ENCODE data around the gene RAB11FIP2. TPM values are rescaled to one million over a fixed set of nuclear protein-coding genes. Genes with fewer than 3 reads are reported as not detected.

Gene RAB11FIP2
- total RNA-seq, 1 experiment from 2014 or later, result 4.4 TPM

- Histone ChIP-seq H3K36me3 (ENCODE audit: low read depth, low read length) (no peaks in the 10 kb centered on the region), H3K9ac (ENCODE audit: low read length) (no peak overlapping the region), H3K27ac (ENCODE audit: low read length) (no peak overlapping the region), H3K4me3 (ENCODE audit: low read length) (no peak overlapping the region), H3K27me3 (ENCODE audit: low read length) (no peaks in the 10 kb centered on the region), H3K4me2 (ENCODE audit: low read length) (0 out of 2 replicates have a peak overlapping the region, but pooled peaks have one; percentile 10), H3K4me1 (ENCODE audit: insufficient read depth, low read length) (peaks cover 8% of the 10 kb centered on the region), H3F3A (ENCODE audit: low read length, unreplicated experiment) (no peaks in the 10 kb centered on the region), H3K9me2 (replicated peaks; ENCODE audit: low read length) (no peaks in the 10 kb centered on the region), H4K20me1 (ENCODE audit: low read length) (no peaks in the 10 kb centered on the region), H2AFZ (ENCODE audit: low read length) (no peak overlapping the region), H3K79me2 (ENCODE audit: low read length) (no peaks in the 10 kb centered on the region), H3K9me3 (ENCODE audit: low read length) (no peaks in the 10 kb centered on the region)
- POLR2A ChIA-PET (ENCODE audit: unreplicated experiment), result no interaction called here
- TF ChIP-seq CTCF (conservative IDR thresholded peaks at IDR 0.05; ENCODE audit: low read depth, low read length) (no peak), EZH2 (IDR thresholded peaks at IDR 0.05; ENCODE audit: low read length, unreplicated experiment) (no peak), EZH2phosphoT487 (IDR thresholded peaks at IDR 0.05; ENCODE audit: borderline replicate concordance, low read length) (no peak)
- intact Hi-C loops (cut with micrococcal nuclease), result no loop called here
- no TSS peak for BruUV-seq (replicated peaks)
- DNase-seq, result peak; percentile 29
- CTCF ChIA-PET, result no interaction called here
- ATAC-seq, result peak; percentile 84
Measured at GRCh38 chr10:117997673-117998072, 49.1 kb downstream of the RAB11FIP2 start.

- no peak overlapping the region for H3K27ac ChIP-seq (ENCODE audit: low read length)
- no peaks in the 10 kb centered on the region for H3K9me2 ChIP-seq (replicated peaks; ENCODE audit: low read length)
- ChIA-PET POLR2A (ENCODE audit: unreplicated experiment) (no interaction called here), CTCF (no interaction called here)
- no peaks in the 10 kb centered on the region for H4K20me1 ChIP-seq (ENCODE audit: low read length)
- H3F3A ChIP-seq (ENCODE audit: low read length, unreplicated experiment), result no peaks in the 10 kb centered on the region
- H3K9ac ChIP-seq (ENCODE audit: low read length), result no peak overlapping the region
- H2AFZ ChIP-seq (ENCODE audit: low read length), result no peak overlapping the region
- intact Hi-C loops (cut with micrococcal nuclease), result no loop called here
- H3K4me2 ChIP-seq (ENCODE audit: low read length), result no peak overlapping the region
- no peak for ATAC-seq
- no peaks in the 10 kb centered on the region for H3K9me3 ChIP-seq (ENCODE audit: low read length)
- H3K79me2 ChIP-seq (ENCODE audit: low read length), result no peaks in the 10 kb centered on the region
- peaks cover 8% of the 10 kb centered on the region for H3K4me1 ChIP-seq (ENCODE audit: insufficient read depth, low read length)
- H3K27me3 ChIP-seq (ENCODE audit: low read length), result no peaks in the 10 kb centered on the region
- no TSS peak for BruUV-seq (replicated peaks)
- no peak for DNase-seq
- H3K4me3 ChIP-seq (ENCODE audit: low read length), result no peak overlapping the region
- TF ChIP-seq EZH2phosphoT487 (IDR thresholded peaks at IDR 0.05; ENCODE audit: borderline replicate concordance, low read length), result no peak
- TF ChIP-seq EZH2 (IDR thresholded peaks at IDR 0.05; ENCODE audit: low read length, unreplicated experiment), result no peak
- TF ChIP-seq CTCF (conservative IDR thresholded peaks at IDR 0.05; ENCODE audit: low read depth, low read length), result no peak
- no peaks in the 10 kb centered on the region for H3K36me3 ChIP-seq (ENCODE audit: low read depth, low read length)
Measured at GRCh38 chr10:117996709-117997108, 50.0 kb downstream of the RAB11FIP2 start.

GRCh38 chr10:117994771-117995170, 52.0 kb downstream of the RAB11FIP2 start:
- DNase-seq, result no peak
- intact Hi-C loops (cut with micrococcal nuclease), result no loop called here
- Histone ChIP-seq H3K9me2 (replicated peaks; ENCODE audit: low read length) (no peaks in the 10 kb centered on the region), H2AFZ (ENCODE audit: low read length) (no peak overlapping the region), H3K9me3 (ENCODE audit: low read length) (no peaks in the 10 kb centered on the region), H3K27me3 (ENCODE audit: low read length) (no peaks in the 10 kb centered on the region), H3K4me1 (ENCODE audit: insufficient read depth, low read length) (peaks cover 8% of the 10 kb centered on the region), H3K4me2 (ENCODE audit: low read length) (no peak overlapping the region), H3K4me3 (ENCODE audit: low read length) (no peak overlapping the region), H3K79me2 (ENCODE audit: low read length) (no peaks in the 10 kb centered on the region), H3F3A (ENCODE audit: low read length, unreplicated experiment) (no peaks in the 10 kb centered on the region), H3K36me3 (ENCODE audit: low read depth, low read length) (no peaks in the 10 kb centered on the region), H3K9ac (ENCODE audit: low read length) (no peak overlapping the region), H4K20me1 (ENCODE audit: low read length) (no peaks in the 10 kb centered on the region), H3K27ac (ENCODE audit: low read length) (no peak overlapping the region)
- CTCF ChIA-PET, result no interaction called here
- no TSS peak for BruUV-seq (replicated peaks)
- no peak for TF ChIP-seq EZH2 (IDR thresholded peaks at IDR 0.05; ENCODE audit: low read length, unreplicated experiment)
- TF ChIP-seq CTCF (conservative IDR thresholded peaks at IDR 0.05; ENCODE audit: low read depth, low read length), result no peak
- TF ChIP-seq EZH2phosphoT487 (IDR thresholded peaks at IDR 0.05; ENCODE audit: borderline replicate concordance, low read length), result no peak
- POLR2A ChIA-PET (ENCODE audit: unreplicated experiment), result no interaction called here
- no peak for ATAC-seq
